Heart right ventricle (tissue), 16 donors: ENCODE data around the gene TRPV5. TPM values are rescaled to one million over a fixed set of nuclear protein-coding genes. Genes with fewer than 3 reads are reported as not detected.

ENCODE experiments used
- ATAC-seq, 8 donors: fragments of 200-7000 bp; cut with Tn5 transposase; one replicate each; pipeline ENCODE4 v1.9.1; 2020; ENCODE audit warnings: mild to moderate bottlenecking in 8 of 8, moderate library complexity in 8 of 8, moderate number of reproducible peaks in 1 of 8
- DNase-seq, 2 donors: peaks; one replicate each; pipeline ENCODE4 v3.0.0-alpha.2; 2020
- H3K27ac ChIP-seq, 10 donors: fragments of 200-600 bp; sonication (generic) in 2 of 10; one replicate each; pipeline versions ENCODE4 v1.5.0 to v1.8.0; 2020 to 2022; ENCODE audit warnings: mild to moderate bottlenecking in 3 of 10
- H3K27me3 ChIP-seq, 7 donors: fragments of 200-600 bp; one replicate each; pipeline ENCODE4 v1.8.0; 2021 to 2022; ENCODE audit warnings: mild to moderate bottlenecking in 2 of 7
- H3K36me3 ChIP-seq, 9 donors: fragments of 200-600 bp; sonication (generic) in 1 of 9; one replicate each; pipeline versions ENCODE4 v1.5.0 to v1.8.0; 2020 to 2022; ENCODE audit warnings: mild to moderate bottlenecking in 2 of 9
- H3K4me1 ChIP-seq, 9 donors: fragments of 200-600 bp; sonication (generic) in 1 of 9; one replicate each; pipeline versions ENCODE4 v1.5.0 to v1.8.0; 2020 to 2022; ENCODE audit warnings: mild to moderate bottlenecking in 4 of 9
- H3K4me3 ChIP-seq, 10 donors: fragments of 200-600 bp; sonication (generic) in 2 of 10; one replicate each; pipeline versions ENCODE4 v1.5.0 to v1.8.0; 2020 to 2022; ENCODE audit warnings: mild to moderate bottlenecking in 7 of 10, moderate library complexity in 2 of 10
- H3K9me3 ChIP-seq, 11 donors: fragments of 200-600 bp in 10 of 11; sonication (generic) in 2 of 11; one replicate each; pipeline versions ENCODE4 v1.5.0 to v1.8.0; 2013 to 2022; ENCODE audit warnings: mild to moderate bottlenecking in 2 of 11, control low read depth in 1 of 11, moderate library complexity in 1 of 11
- CTCF ChIP-seq, 9 donors: fragments of 200-600 bp; sonication (generic) in 2 of 9; IDR thresholded peaks; one replicate each; pipeline versions ENCODE4 v1.5.0 to v1.8.0; 2021 to 2022; ENCODE audit warnings: antibody characterized with exemption in 9 of 9, mild to moderate bottlenecking in 5 of 9, moderate library complexity in 1 of 9
- WGBS, 2 donors: extraction: QIAGEN DNeasy Blood & Tissue Kit; methylation state at CpG; one replicate each; pipeline ENCODE4 v1.1.7; 2013; ENCODE audit warnings: inconsistent platforms in 1 of 2; 5-methylcytosine and 5-hydroxymethylcytosine counted together
- intact Hi-C, 10 donors: fragments of 100-400 bp; cut with DNase I; formaldehyde crosslinking; loops; one replicate each; pipeline versions ENCODE4 v1.11.1 to v1.14.2; 2022
- polyA plus RNA-seq, 2 donors: library from polyadenylated mRNA; stranded (reverse); fragments of 200-250 nt; gene quantifications; one replicate each; pipeline ENCODE4 v1.2.3, GENCODE V29; 2013
- total RNA-seq, 10 donors: library from RNA; stranded (reverse); fragmentation: NEBNext Ultra II Directional in 3 of 10; extraction: Animal tissue kit (Norgen Biotek cat#: 25700) in 3 of 10; gene quantifications; one replicate each; pipeline versions ENCODE4 v1.2.1 to v1.2.4, GENCODE V29; 2021 to 2023
- donor health status: Arrhythmogenic right ventricular cardiomyopathy.
- donor health status: ischemic (EF 13 %, LVEDD 7.1; RV severe dilation, severe dysfunction).
- donor health status: healthy with polysubstance abuse.
- donor health status: DM: no; HTN: yes; CAD: no.
- donor health status: DM: no; HTN: no; CAD: no.
- donor health status: ischemic (EF 25% LVEDD 6.9; RV normal size, moderate dysfunction).
- donor health status: ischemic (EF 25% LVEDD 5.7; RV mildly dilated, moderate dysfunction).
- donor health status: healthy.
- donor health status: DM: yes; HTN: yes; CAD: no.
- donor health status: Ischemic cardiomyopathy.
- donor health status: ischemic (EF 35%, LVEDD 5.7; RV mildly dilated, moderate dysfunction).
- donor health status: nonischemic (EF 11% LVEDD 7.7; RV severe dilation, severe dysfunction).
- donor health status: DM: yes; HTN: yes; CAD: no.
- donor health status: PGD.
- donor health status: ischemic (EF 29% LVEDD 5.4; RV normal size, mild dysfunction).
- donor health status: nonischemic (EF 23%, LVEDD 6.1; RV moderate dilation, normal function).

TRPV5 gene
- total and polyA plus RNA-seq, 12 donors = not detected

GRCh38 chr7:142868188-142868985, 65.2 kb downstream of the TRPV5 start:
- no peaks in the 10 kb centered on the region for H3K4me1 ChIP-seq
- H3K27ac ChIP-seq = no peak overlapping the region
- no peak for ATAC-seq
- WGBS, 2 donors = 83 to 84% methylated on average over 31 of the region's 31 CpGs
- no peaks in the 10 kb centered on the region for H3K9me3 ChIP-seq
- H3K36me3 ChIP-seq = no peaks in the 10 kb centered on the region
- DNase-seq = no peak
- H3K4me3 ChIP-seq = no peak overlapping the region
- H3K27me3 ChIP-seq = no peaks in the 10 kb centered on the region
- intact Hi-C loops = no loop called here
- TF ChIP-seq CTCF (IDR thresholded peaks at IDR 0.05) = no peak

- no peaks in the 10 kb centered on the region for H3K9me3 ChIP-seq
- 72 to 74% methylated on average over 18 of the region's 18 CpGs for WGBS, 2 donors
Measured at GRCh38 chr7:142867398-142868187, 66.0 kb downstream of the TRPV5 start.

GRCh38 chr7:142867097-142867378, 66.5 kb downstream of the TRPV5 start:
- no peak overlapping the region for H3K4me3 ChIP-seq
- H3K27ac ChIP-seq = no peak overlapping the region
- H3K27me3 ChIP-seq = no peaks in the 10 kb centered on the region
- ATAC-seq (no peak), DNase-seq (no peak)
- intact Hi-C loops = no loop called here
- H3K4me1 ChIP-seq = no peaks in the 10 kb centered on the region
- H3K36me3 ChIP-seq = no peaks in the 10 kb centered on the region
- 75 to 77% methylated on average over 4 of the region's 4 CpGs for WGBS, 2 donors
- TF ChIP-seq CTCF (IDR thresholded peaks at IDR 0.05) = no peak
- H3K9me3 ChIP-seq = no peaks in the 10 kb centered on the region

More at GRCh38 chr7:142867398-142868187, 66.0 kb downstream of the TRPV5 start:
- DNase-seq (no peak), ATAC-seq (no peak)
- Histone ChIP-seq H3K27ac (no peak overlapping the region), H3K4me3 (no peak overlapping the region), H3K27me3 (no peaks in the 10 kb centered on the region), H3K4me1 (no peaks in the 10 kb centered on the region), H3K36me3 (no peaks in the 10 kb centered on the region)
- intact Hi-C loops = no loop called here
- TF ChIP-seq CTCF (IDR thresholded peaks at IDR 0.05) = no peak

- Histone ChIP-seq H3K27ac (no peak overlapping the region), H3K36me3 (no peaks in the 10 kb centered on the region), H3K27me3 (no peaks in the 10 kb centered on the region), H3K4me1 (no peaks in the 10 kb centered on the region), H3K4me3 (no peak overlapping the region), H3K9me3 (no peaks in the 10 kb centered on the region)
- peak in 1 of 2 donors; percentile 21 for DNase-seq
- TF ChIP-seq CTCF (IDR thresholded peaks at IDR 0.05) = peak in 8 of 9 donors; percentile 10 to 58 (median 54)
- intact Hi-C loops = no loop called here
- ATAC-seq = peak in 7 of 8 donors; percentile 43 to 77 (median 57)
- 67 to 72% methylated on average over 18 of the region's 18 CpGs for WGBS, 2 donors
Measured at GRCh38 chr7:142866361-142867096, 67.0 kb downstream of the TRPV5 start.
